Gastrocnemius medialis (tissue), 4 donors: ENCODE measurements around the gene EPDR1.

Source experiments
- CTCF ChIP-seq, 5 experiments: fragments of 450-650 bp in 3 of 5; fragments of 200-600 bp in 2 of 5; sonication (generic) in 2 of 5; IDR thresholded peaks in 4 of 5; conservative IDR thresholded peaks in 1 of 5; 1 replicate in 4 of 5; 2 replicates in 1 of 5; pipeline ENCODE4 v1.5.1; 2016 to 2019; ENCODE audit warnings: antibody characterized with exemption in 5 of 5, mild to moderate bottlenecking in 3 of 5, moderate library complexity in 3 of 5
- POLR2A ChIP-seq, 2 donors: fragments of 450-650 bp; IDR thresholded peaks; one replicate each; pipeline ENCODE4 v1.6.1; 2017; ENCODE audit warnings: antibody characterized with exemption in 2 of 2, mild to moderate bottlenecking in 2 of 2, moderate library complexity in 2 of 2

GRCh38 chr7:37947941-37948210, 27.4 kb downstream of the EPDR1 start:
- TF ChIP-seq CTCF (IDR thresholded peaks at IDR 0.05 in 4 of 5, conservative IDR thresholded peaks at IDR 0.05 in 1 of 5) (no peak), POLR2A (IDR thresholded peaks at IDR 0.05) (no peak)
